Embryonic facial prominence (tissue), 1 donor: Measurements from ENCODE around the gene RBM47.
"Not testable (repeated sequence)": the region's sequence is repeated elsewhere in the genome, so short reads cannot be mapped to it uniquely, and the experiment has no call there.

Source experiments
- DNase-seq: peaks from one replicate; pipeline ENCODE4 v3.0.0-alpha.2; 2016; ENCODE audit errors: extremely low spot score

Gene RBM47

DNA sequence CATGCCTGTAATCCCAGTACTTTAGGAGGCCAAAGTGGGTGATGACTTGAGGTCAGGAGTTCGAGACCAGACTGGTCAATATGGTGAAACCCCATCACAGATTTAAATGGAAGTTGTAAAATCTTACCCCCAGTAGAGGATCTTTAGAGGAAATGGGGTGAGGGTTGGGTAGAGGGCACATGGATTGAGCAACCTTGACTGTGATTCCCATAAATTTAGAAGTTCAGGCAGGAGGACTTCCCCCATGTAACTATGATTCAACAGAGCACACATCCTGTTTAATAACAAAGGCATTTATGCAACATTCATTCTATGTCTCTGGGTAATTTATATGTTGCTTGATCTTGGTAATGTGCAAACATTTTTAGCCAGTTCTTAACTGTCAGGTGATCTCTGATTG, 143.1 kb downstream of the RBM47 start:
- no peak for DNase-seq

DNA sequence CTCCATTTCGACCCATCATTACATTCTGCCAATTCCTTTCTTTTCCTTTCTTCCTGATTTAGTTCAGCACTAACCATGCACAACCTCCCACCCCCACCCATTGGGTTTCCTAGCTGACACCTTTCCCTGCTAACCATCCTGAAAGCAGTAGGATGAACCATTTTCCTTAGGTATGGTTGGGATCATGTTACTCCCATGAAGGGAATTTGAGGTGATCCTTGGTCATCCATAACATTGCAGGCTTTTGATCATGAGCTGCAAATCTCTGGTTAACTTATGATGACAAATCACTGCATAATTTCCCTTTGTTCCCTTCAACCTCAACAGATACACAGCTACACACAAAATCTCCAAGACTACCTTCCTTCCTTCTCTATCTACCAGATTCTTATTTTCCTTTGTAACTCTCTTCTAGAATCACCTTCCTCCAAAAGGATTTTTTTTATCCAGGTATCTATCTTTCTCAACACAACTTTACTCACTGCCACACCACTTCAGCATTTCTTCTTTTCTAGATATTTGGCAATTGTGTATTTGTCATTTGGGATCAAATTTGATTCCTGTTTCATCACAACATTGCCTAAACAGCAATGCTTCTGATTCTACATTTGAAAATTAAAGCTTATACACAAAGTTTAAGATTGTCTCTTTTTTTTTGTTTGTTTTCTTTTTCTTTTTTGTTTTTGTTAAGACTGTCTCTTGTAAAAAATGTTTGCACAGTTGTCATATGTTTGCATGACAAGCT, 145.1 kb downstream of the RBM47 start:
- no peak for DNase-seq

DNA sequence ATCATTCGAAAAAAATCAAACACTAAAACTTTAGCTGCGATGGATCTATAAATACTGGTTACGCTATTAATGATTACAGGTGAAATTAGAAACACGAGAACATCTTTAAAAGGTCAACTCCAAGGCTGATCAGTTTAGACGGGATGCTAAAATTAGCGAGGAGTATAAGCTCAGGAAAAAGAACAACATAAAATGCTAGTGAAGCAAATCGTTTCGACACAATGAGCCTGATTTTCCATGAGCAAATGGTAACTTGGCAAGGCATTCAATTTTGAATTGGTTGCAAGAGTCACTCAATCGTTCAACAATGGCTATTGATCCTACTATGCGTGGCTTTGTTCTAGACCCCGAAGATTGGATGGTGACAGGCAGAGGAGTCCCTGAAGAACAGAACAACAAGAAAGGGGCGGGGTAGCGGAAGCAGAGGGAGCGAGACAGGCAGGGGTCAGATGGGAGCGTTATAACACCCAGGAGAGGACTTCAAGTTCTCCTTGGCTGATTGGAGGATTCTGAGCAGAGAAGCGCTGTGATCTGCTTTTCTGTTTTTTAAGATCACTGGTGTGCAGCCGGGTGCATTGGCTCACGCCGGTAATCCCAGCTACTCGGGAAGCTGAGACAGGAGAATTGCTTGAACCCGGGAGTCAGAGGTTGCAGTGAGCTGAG, 146.5 kb downstream of the RBM47 start:
- DNase-seq: no peak

DNA sequence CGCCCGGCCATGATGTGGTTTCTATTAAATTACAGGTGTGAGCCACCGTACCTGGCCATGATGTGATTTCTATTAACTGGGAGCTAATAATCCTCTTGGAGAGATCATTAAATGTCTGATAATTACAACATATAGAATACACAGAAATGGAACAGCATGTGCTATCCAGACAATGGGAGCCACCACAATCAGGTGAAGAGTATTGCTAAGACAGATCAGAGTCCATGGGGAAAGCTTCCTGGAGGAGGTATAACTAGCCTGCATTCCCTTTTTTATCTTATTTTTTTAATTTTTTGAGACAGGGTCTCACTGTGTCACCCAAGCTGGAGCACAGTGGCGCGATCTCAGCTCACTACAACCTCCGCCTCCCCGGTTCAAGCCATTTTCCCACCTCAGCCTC, 147.7 kb downstream of the RBM47 start:
- no peak for DNase-seq

DNA sequence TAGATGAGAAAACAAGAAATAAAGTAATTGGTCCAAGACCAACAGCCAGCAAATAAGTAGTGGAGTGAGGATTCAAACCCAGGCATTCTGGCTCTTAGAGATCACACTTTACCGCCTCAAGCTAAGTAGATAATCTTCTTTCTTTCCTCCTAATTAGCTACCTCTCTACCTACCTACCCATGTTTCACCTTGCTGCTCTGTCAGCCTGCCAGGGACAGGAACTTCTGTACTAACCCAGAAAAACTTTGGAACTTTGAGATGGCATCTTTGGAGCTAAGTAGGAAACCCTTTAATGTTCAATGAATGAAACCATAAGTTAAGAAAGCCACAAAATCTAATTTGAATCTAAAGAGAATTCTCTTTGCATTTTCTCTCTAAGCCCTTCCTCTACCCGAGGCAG, 149.4 kb downstream of the RBM47 start:
- no peak for DNase-seq

DNA sequence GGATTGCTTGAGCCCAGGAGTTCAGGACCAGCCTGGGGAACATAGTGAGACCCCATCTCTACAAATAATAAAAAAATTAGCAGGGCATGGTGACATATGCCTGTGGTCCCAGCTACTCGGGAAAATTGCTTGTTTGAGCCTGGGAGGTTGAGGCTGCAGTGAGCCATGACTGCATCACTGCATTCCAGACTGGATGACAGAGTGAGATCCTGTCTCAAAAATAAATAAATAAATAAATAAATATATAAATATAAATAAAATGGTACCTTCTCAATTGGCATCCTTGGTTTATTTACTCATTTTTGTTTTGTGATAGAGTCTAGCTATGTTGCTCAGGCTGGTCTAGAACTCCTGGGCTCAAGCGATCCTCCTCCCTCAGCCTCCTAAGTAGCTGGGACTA, 150.3 kb downstream of the RBM47 start:
- DNase-seq: no peak

DNA sequence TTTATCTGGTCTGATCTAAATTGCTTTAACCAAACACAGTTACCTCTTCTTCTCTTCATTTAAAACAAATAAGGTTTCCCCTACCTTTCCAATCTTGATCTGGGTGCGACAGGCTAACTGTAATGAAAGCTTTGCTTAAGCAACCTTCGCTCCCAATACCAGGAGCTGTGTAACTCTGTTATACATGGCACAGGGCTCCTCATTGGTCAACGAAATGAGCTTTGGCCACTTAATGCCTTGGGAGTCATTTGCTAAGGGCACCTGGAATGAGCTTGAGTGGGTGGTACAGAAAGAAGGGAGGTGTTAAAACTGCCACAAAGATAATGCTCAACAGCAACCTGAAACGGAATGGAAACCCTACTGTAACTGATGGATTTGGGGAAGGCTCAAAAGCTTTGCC, 154.1 kb downstream of the RBM47 start:
- no peak for DNase-seq

DNA sequence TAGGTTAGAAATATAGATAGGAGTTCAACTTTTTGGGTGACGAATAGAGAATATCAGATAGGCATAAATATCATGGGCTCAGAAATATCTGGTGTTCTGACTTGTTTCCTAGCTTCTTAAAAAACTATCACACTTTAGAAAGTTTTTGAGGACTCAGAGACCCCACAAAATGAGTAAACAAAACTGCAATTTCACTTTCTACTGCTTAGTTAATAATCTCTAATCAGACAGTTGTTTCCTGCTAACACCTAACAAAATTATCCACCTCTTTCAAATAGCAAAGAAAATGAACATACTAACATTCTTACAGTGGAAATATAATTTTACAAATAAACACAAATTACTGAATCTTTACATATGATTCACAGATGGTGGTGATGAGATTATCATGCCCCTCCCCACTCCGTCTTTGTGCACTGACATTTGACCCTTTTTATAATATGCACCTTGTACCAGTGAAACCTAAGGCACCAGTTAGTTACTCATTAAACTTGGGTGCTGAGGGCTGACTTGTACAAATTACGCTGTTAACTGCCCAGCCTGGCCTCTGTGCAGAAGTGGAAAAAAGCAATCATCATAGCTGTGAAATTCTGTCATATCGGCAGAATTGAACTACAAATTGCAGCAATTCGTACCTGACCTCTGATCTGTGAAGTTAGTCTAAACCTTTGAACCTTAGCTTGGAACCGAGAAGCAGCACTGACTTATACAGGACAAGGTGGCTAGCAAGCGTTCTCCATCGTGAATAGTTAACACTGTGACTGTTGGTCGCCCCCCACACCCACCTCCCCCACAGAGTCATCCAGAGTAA, 155.9 kb downstream of the RBM47 start:
- DNase-seq: no peak

DNA sequence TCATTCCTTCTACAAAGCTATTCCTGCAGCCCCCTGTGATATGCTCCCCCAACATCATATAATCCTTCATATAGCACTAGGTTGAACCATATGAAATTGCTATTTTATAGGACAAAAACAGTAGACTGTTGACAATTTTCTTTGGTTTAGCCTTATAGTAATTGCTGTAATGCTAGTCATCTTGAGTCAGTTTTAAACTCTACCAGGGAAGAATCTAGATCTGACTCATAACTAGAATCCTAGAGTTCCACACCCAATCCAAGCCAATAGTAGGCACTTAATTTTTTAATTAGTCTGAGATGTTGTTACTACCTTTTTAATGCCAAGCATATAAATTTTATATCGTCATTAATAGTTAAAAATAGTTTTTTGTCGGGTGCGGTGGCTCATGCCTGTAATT, 157.7 kb downstream of the RBM47 start:
- DNase-seq: no peak

DNA sequence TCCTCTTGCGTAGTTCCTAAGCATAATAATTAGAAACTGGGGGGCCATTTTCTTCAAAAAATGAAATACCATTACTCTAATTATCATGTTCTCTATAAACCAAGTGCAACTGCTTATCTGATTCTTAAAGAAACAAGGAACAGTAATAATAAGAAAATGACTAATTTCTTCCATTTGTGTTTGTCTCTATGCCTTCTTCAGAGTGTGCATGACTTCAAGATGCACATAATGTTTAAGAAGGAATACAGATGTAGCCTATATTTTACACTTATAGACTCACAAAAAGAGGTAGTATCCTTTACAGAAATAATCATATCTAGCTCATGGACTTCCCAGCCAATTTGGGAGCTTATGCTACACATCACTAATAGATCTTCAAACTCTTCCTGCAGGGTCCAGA, 162.9 kb downstream of the RBM47 start:
- DNase-seq: no peak

DNA sequence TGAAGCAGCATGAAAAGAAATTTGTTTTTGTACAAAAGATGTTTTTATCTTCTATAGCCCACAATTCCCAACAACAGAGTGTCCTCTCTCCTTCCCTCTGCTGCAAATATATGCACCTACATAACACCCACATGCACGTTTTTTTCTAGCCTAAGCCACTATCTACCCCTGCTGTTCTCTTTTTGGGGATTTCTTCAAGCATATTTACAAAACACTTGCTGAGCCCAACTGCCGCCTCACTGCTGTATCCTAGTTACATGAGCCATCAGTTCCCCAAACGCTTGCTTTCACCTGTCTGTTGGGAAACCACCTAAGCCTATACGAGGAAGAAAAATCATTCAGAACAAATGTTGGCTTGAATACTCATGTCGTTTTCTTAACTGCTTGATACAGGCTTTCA, 167.3 kb downstream of the RBM47 start:
- DNase-seq: no peak

DNA sequence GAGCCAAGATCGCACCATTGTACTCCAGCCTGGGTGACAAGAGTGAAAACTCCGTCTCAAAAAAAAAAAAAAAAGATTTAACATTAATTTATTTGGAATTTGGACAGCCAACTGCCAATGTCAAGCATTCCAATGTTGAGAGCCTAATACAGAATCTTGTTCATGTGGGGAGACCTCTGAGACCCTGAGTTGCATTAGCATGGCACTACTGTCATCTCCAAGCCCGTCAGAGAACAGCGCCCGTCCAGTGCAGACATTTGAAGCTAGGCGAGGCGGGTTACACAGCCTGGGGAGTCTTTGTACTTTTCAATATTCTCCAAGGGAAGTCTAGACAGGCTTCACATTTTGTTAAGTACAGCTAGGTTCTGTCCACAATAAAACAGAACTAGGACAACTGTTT, 167.8 kb downstream of the RBM47 start:
- no peak for DNase-seq

DNA sequence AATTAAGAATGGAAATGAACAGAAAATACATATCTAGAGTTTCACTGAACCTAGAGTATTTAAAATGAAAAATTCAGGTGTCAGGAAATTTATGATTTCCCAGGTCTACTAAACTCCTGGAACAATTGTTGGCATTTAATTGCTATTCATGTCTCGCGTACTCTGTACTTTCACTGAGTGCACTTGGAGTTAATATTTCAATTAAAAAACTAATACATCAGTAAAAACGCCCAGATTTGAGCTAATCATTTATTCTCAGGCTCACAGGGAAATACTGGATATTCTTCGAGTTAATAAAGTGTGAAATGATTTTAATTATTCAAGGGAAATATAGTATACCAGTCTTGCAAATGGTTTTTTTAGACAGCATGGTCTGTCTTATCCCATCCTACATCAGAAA, 168.6 kb downstream of the RBM47 start:
- no peak for DNase-seq

DNA sequence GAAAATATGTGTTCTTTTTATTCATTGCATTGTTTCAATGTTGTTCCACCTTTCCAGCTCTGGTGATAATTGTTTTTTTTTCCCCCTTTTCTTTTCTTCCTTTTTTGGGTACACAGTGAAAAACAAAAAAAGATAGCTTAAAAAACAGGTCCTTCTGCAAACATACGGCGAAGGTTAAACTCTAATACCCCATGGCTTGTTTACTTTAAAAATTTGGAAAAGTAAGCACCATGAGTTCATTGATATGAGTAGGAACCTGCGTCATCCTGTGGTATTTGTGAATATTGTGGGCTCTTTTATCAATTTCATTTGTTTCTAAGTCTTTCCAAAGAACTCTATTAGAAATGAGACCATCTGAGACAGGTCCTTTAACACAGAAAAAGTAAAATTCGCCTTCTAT, 171.0 kb downstream of the RBM47 start:
- no peak for DNase-seq

DNA sequence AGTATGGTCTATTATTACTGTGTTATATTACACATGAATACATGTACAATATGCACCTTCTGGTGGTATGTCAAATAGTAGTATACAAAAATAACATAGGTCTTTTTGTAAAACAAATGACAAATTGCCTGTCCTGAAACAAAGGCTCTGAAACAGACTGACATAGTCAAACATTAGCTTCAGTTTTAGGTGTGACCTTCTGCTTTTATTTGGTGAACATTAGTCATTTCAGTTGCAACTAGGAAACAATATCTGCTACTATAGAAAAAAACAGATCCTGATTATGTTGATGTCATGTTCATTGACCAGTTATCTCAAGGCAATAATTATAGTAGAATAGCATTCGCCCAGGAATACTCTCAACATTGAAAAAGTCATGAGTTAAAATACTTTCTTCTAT, 171.6 kb downstream of the RBM47 start:
- no peak for DNase-seq

DNA sequence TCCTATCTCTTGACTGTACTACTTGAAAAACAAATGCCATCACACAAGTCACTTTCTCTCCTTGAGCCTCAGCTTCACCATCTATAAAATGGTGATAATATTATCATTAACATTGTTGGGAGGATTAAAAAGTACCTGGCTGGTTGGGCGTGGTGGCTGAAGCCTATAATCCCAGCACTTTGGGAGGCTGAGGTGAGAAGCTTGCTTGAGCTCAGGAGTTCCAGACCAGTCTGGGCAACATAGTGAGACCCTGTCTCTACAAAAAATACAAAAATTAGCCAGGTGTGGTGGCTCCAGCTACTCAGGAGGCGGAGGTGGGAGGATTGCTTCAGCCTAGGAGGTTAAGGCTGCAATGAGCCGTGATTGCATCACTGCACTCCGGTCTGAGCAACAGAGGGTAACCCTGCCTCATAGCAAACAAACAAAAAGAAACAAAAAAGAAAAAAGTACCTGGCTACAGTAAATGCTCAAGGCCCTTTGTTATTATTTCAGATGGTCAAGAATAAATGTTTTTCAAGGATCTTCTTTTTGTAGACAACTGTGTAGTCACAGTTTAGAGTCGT, 174.2 kb downstream of the RBM47 start:
- DNase-seq: no peak

DNA sequence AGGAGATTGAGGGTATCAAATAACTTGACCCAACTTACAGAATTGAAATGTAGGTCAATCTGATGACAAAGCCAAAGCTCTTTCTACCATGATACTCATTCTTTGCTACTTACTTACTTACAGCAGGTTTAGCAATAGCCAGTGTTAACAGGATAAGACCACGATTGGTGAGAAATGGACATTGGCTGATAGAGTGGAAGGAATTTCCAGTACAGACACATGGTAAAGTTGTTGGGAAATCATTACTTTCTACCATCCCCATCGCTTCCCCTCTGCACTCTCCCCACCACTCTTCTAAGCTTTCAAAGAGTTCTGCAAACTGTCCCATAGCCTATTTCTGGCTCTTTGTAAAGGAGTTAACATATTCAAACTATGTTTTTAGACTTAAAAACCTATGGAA, 174.8 kb downstream of the RBM47 start:
- no peak for DNase-seq

DNA sequence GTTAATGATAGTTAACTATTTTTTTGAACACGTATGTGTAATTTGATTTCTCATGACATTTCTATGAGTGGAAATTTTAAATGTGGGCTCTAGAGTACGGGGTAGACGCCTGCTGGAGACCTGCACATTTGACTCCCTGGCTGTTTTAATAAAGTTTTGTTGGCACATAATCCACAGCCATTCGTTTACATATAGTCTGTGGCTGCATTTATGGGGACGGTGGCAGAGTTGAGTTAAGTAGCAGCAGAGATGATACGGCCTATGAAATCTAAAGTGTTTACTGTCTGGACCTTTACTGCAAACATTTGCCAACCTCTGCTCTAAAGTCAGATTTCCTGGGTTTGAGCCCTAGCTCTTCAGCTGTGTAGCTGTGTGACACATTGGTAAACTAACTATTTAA, 175.8 kb downstream of the RBM47 start:
- no peak for DNase-seq

DNA sequence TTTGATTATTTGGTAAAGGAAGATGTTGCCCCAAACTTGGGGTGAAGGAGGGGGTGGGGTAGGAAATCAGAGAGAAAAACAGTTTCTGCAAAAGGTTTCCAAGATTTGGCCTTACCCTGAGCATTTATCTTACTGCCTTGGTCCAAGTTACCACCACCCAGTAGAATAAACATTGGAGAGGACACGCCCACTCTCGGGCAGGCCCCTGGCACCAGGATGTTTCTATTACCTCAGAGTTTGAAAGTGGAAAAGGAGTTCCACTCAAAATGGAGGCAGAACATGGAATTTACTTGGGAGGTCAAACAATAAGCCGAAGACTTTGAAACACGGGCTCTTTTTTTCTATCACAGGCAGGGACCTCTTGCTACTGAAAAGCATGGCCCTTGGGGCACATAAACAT, 180.8 kb downstream of the RBM47 start:
- no peak for DNase-seq

DNA sequence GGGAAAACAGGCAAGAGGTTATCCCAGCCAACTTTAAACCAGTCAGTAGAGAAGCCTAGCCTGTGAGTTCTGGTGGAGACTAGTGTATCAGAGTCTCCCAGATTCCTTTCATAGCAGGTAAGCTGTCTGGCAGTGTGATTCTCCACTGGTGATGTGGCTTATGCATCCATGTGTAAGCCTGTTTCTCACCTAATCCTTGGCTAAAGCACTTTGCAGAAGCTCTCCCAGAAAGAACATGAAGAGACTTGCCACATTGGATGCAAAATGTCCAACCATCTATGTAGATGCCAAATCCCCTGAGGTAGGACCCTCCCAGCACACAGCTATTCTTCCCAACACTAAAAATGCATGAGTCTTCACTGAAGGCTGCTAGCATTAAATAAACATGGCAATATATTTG, 182.8 kb downstream of the RBM47 start:
- DNase-seq: peak; percentile 13

DNA sequence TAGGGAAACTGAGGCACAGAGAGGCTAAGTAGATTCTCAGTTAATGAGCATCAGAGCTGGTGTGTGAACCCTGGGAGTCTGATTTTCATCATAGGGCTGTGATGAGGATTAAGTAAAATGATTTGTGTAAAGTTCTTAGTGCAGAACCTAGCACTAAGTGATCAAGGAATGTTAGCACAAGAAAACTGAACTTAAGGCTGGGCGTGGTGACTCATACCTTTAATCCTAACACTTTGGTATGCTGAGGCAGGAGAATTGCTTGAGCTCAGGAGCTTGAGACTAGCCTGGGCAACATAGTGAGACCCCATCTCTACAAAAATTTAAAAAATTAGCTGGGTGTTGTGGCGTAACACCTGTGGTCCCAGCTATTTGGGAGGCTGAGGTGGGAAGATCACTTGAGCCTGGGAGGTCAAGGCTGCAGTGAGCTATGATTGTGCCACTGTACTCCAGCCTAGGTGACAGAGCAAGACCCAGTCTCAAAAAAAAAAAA, 183.4 kb downstream of the RBM47 start:
- not testable (repeated sequence) for DNase-seq

DNA sequence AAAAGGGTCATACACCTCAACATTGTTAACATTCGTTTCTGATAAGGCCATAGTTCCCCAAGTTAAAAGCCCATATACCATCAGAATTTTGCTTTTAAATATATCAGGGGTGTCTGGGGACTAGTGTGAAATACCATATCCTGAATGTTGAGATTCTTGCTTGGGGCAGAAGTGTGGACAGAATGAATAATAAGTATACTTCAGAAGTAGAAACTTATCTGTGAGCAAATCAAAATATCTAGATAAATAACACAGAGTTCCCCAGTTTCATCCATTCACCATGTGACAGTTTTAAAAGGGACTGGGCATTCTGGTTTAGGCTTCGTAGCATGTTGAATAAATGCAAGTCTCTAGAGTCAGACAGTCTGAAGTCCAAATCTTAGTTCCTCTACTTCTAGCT, 184.0 kb downstream of the RBM47 start:
- DNase-seq: no peak
